EL (cell line): ENCODE measurements around the gene EID2B.

Experiments used
- DNase-seq: peaks from one replicate; pipeline ENCODE4 v3.0.0-alpha.2; 2016

EID2B gene

DNA sequence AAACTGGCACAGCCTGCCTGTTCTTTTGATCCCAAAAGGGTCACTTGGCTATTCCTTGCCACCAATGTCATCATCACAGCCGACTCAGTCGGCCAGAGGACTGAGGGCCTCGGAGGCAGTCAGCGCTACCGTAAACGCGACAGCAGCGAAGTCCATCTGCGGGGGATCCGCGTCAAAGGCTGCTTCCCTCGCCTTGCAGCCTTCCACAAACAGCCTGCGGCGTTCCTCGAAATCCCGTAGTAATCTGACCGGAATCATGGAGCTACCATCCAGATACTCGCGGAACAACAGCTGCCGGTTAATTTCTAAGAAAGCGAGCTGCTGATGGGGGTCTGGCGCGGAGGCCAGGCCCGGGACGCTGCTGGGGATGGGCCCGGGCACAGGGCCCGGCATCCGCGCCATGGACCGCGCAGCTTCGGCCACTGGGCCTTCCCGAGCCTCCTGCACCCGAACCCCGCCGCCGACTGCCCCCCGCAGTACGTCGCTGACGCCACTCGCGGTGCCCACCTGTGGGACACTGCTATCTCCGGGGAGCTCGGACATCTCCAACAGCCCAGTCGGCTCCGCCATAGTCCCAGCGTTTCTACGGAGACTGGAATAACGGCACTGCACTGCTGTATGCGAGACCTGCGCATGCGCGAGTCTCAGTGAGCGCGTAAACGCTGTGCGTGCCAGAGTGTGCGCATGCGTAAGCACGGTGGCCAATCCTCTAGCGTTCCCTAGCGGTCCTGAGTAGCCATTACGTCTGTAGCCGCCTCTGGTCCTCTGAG lies at the start of gene EID2B:
Gene EID2B, minus strand, starts transcription at position 620 of the 770 bp plus-strand sequence. Its CDS starts 50 bp downstream, at position 570.
- peak; percentile 95 for DNase-seq

- DNase-seq, result no peak
Measured at GRCh38 chr19:39582442-39582841, 49.8 kb upstream of the EID2B start.

DNA sequence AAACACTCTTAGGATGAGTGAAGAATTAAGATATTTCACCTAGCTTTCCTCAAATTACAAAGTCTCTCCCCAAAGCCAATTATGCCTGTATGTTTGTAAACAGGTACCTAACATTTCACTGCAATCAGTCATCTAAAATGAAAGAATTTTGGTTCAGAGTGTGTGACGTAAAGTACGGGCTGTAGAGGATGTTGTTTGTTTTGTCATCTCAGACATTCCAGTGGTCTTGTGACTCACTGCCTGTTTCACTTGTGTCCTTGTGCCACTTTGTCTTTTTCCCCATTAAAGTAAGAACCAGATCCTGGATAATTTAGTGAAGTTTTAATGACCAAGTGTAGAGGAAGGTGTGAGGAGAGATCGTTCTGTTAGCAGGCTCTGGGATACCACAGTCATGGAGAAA lies 36.0 kb upstream of the EID2B start:
- DNase-seq, result peak; percentile 53

- DNase-seq, result no peak
Measured at GRCh38 chr19:39566064-39566463, 33.4 kb upstream of the EID2B start.

GRCh38 chr19:39563408-39563807 lies 30.8 kb upstream of the EID2B start:
- DNase-seq, result peak; percentile 39

GRCh38 chr19:39558624-39559117 lies 26.0 kb upstream of the EID2B start:
- no peak for DNase-seq

GRCh38 chr19:39557811-39558623 lies 25.4 kb upstream of the EID2B start:
- peak; percentile 28 for DNase-seq

GRCh38 chr19:39555883-39556282 lies 23.2 kb upstream of the EID2B start:
- DNase-seq, result no peak

- no peak for DNase-seq
Measured at GRCh38 chr19:39554701-39555311, 22.2 kb upstream of the EID2B start.

DNA sequence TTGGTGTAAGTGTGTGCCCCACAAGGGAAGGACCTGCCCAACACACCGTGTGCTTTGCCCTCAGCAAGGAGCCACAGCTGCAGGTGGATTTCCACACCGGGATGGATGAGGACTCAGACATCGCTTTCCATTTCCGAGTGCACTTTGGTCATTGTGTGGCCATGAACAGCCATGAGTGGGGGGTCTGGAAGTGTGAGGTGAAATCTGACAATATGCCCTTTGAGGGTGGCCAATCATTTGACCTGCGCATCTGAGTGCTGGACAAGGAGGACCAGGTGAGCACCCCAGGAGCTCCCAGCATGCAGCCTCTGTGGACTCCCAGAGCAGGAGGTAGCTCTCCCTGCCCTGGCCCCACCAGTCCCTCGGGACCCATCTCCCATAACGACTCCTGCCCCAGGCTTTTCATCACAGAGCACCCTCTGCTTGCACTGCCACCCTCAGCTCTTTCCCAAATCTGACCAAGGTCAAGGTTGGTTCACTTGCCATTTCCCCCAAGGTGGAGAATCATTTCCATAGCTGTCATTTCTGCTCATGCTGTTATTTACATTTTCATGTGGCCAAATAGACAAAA lies 20.5 kb upstream of the EID2B start:
- DNase-seq, result no peak

- DNase-seq, result no peak
Measured at GRCh38 chr19:39550197-39550596, 17.5 kb upstream of the EID2B start.

DNA sequence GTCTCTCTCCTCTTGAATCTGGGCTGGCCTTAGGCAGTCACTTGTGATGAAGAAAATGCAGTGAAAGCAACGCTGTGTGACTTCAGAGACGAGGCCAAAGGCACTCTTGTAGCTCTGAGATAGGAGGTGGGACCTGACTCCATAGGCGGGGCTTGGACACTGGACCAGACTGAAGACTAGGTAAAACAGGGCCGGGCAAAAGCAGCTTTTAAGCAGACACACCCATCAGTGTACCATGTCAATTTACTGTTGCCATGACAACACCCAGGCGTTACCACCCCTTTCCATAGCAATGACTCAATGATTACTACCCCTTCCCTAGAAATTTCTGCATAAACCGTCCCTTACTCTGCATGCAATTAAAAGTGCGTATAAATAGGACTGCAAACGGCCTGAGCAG lies 13.9 kb upstream of the EID2B start:
- no peak for DNase-seq

GRCh38 chr19:39544911-39545310 lies 12.3 kb upstream of the EID2B start:
- DNase-seq, result no peak

DNA sequence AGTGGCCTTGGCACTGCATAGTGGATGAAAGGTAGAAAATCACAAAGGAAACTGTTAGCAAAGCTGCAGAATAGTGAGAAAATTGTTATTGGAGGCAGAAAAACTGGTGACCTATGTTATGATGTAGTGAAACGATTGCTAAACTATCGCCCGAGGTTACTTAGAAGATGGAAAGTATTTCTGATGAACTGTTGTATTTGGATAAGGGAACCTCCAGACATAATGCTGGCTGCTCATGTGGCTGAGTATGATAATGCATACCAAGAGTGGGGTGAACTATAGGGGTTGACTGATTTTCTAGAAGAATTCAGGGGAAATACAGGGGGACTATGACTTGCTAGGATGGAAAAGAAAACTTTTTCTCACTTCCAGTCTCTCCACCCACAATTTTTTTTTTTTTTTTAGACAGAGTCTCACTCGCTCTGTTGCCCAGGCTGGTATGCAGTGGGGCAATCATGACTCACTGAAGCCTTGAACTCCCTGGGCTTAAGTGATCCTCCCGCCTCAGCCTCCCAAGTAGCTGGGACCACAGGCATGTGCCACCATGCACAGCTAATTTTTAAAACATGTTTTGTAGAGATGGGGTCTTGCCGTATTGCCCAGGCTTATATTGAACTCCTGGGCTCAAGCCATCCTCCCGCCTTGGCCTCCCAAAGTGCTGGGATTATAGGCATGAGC lies 11.7 kb upstream of the EID2B start:
- peak; percentile 54 for DNase-seq

GRCh38 chr19:39543477-39543857 lies 10.8 kb upstream of the EID2B start:
- DNase-seq, result no peak

- DNase-seq, result no peak
Measured at GRCh38 chr19:39542206-39542605, 9.6 kb upstream of the EID2B start.

- no peak for DNase-seq
Measured at GRCh38 chr19:39540333-39540673, 7.7 kb upstream of the EID2B start.

GRCh38 chr19:39539518-39540332 lies 7.1 kb upstream of the EID2B start, which contains the start of gene EID2:
TSS of gene EID2 (minus strand) at chr19:39540161. CDS start at chr19:39540079, 82 bp downstream.
- DNase-seq, result peak; percentile 91

DNA sequence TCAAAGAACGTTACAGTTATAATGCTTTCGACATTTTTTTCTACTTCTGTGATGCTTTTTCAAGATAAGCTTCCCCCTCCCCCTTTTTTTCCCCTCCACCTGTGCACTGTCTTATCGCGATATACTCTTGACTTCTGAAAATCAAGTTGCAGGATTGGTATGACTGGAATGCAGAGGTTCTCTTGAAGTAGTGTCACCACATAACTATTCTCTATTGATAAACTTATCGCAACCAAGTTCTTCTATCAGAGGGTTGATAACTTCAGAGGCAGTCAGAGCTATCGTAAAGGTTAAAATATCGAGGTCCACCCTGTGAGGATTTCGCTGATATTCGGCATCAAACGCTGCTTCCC lies 6.5 kb upstream of the EID2B start:
- peak; percentile 61 for DNase-seq

DNA sequence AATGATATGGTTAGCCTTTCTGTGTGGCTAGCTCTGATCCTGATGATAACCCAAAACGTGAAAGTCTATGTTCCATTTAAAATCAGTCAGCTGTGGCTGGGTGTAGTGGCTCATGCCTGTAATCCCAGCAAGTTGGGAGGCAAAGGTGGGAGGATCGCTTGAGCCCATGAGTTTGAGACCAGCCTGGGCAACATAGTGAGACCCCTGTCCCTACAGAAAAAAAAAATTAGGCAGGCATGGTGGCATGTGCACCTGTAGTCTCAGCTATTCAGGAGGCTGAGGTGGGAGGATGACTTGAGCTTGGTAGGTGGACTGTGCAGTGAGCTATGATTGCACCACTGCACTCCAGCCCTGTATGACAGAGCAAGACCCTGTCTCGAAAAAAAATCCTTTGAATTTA lies 1.1 kb upstream of the EID2B start:
- no peak for DNase-seq

DNA sequence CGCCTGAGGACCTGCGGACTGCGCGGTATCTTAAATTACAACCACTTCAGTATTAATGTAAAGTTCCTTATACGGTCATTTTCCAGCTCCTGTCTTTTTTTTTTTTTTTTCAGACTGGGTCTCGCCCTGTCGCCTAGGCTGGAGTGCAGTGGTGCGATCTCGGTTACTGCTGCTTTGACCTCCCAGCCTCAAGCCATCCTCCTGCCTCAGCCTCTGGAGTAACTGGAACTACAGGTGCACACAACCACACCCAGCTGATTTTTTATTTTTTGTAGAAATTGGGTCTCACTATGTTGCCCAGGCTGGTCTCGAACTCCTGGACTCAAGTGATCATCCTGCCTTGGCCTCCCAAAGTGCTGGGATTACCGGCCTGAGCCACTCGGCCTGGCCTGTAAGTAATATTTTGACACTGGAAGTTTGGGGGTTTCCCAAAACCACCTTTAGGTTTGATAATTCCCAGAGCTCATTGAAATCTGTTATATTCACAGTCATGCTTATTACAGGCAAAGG lies 406 bp upstream of the EID2B start:
- DNase-seq, result no peak

DNA sequence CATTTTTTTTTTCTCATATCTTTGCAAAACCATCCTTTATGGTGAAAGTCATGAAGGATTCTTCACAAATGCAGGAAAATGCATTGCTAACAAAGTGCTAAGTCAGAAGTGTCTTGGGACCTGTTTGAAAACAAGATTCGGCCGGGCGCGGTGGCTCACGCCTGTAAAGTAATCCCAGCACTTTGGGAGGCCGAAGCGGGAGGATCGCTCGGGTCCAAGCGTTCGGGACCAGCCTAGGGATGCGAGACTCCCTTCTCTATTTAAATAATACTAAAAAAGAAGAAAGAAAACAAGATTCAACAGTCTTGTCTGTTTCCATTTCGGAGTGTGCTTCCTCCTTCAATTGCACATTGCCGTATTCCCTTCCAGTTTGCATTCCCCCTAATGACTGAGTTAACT lies 819 bp downstream of the EID2B start:
- no peak for DNase-seq
